GM12878 (cell line): ENCODE results near the gene IRAK3. TPM values are rescaled to one million over a fixed set of nuclear protein-coding genes. Genes with fewer than 3 reads are reported as not detected.
A peak's percentile ranks its signal among the peaks of the same experiment; 100 is the strongest.

Source experiments
- ATAC-seq: fragments of 200-7000 bp; cut with Tn5 transposase; 3 replicates; pipeline ENCODE4 v1.9.1; 2020; ENCODE audit warnings: mild to moderate bottlenecking, moderate library complexity
- BruUV-seq: library from RNA; stranded (reverse); fragments of 400-500 nt; replicated peaks from 2 replicates; lab custom pipeline; 2021; lab: Mats Ljungman, UMichigan
- CTCF ChIA-PET: fragments of 300-600 bp; sonication (Branson Sonifier 250); formaldehyde crosslinking; extraction: SDS; loops from one replicate; lab custom pipeline; 2021; ENCODE audit warnings: inconsistent platforms; lab: Yijun Ruan, JAX
- POLR2A ChIA-PET: fragments of 350-600 bp; formaldehyde crosslinking; extraction: SDS; loops from one replicate; lab custom pipeline; 2021; ENCODE audit warnings: inconsistent platforms; lab: Charles Lee
- RAD21 ChIA-PET: fragments of 300-600 bp; sonication (Branson Sonifier 250); formaldehyde crosslinking; loops from one replicate; lab custom pipeline; 2023; ENCODE audit warnings: antibody characterized with exemption; ENCODE audit not compliant: unreplicated experiment; lab: Charles Lee
- SMC1A ChIA-PET: fragments of 300-600 bp; sonication (Branson Sonifier 250); formaldehyde crosslinking; loops from one replicate; lab custom pipeline; 2023; ENCODE audit not compliant: unreplicated experiment, uncharacterized antibody; lab: Charles Lee
- DNase-seq: peaks from one replicate; pipeline ENCODE4 v3.0.0-alpha.2; 2011; ENCODE audit warnings: low read depth, low spot score
- FAIRE-seq: peaks from 3 replicates; lab custom pipeline; 2011; peaks lifted over from hg19 to GRCh38; lab: Jason Lieb, UNC
- H2AFZ ChIP-seq: 2 replicates; pipeline ENCODE4 v1.6.0; 2011; ENCODE audit warnings: low read depth, low read length, control low read depth; ENCODE audit not compliant: control insufficient read depth
- H3K27ac ChIP-seq: 2 replicates; pipeline ENCODE4 v1.5.1; 2011; ENCODE audit warnings: control low read depth; ENCODE audit not compliant: control insufficient read depth, insufficient read depth
- H3K27me3 ChIP-seq, 2 experiments: replicated peaks in 1 of 2; 2 replicates each; pipeline versions ENCODE4 v1.6.0 to v1.6.1; 2011; ENCODE audit warnings: low read length in 1 of 2; ENCODE audit not compliant: control insufficient read depth in 2 of 2, insufficient read depth in 2 of 2
- H3K36me3 ChIP-seq, 2 experiments: 2 replicates each; pipeline ENCODE4 v1.5.1; 2011; ENCODE audit warnings: low read length in 1 of 2; ENCODE audit not compliant: control insufficient read depth in 2 of 2, insufficient read depth in 2 of 2
- H3K4me1 ChIP-seq: 2 replicates; pipeline ENCODE4 v1.6.1; 2011; ENCODE audit warnings: mild to moderate bottlenecking, low read length, moderate library complexity, mixed read lengths; ENCODE audit not compliant: control insufficient read depth, insufficient read depth
- H3K4me2 ChIP-seq: 2 replicates; pipeline ENCODE4 v1.6.0; 2011; ENCODE audit warnings: control low read depth; ENCODE audit not compliant: control insufficient read depth, insufficient read depth
- H3K4me3 ChIP-seq: fragments of 200-600 bp; sonication (generic); 2 replicates; pipeline ENCODE4 v1.5.1; 2016
- H3K79me2 ChIP-seq: 2 replicates; pipeline ENCODE4 v1.6.0; 2011; ENCODE audit warnings: low read length; ENCODE audit not compliant: control insufficient read depth, insufficient read depth
- H3K9ac ChIP-seq: 2 replicates; pipeline ENCODE4 v1.8.0; 2011; ENCODE audit warnings: low read length, control low read depth, mixed read lengths; ENCODE audit not compliant: control insufficient read depth, insufficient read depth
- H3K9me3 ChIP-seq: replicated peaks from 3 replicates; pipeline ENCODE4 v1.5.1; 2011; ENCODE audit warnings: mild to moderate bottlenecking, low read length; ENCODE audit not compliant: control insufficient read depth, insufficient read depth
- H4K20me1 ChIP-seq: 2 replicates; pipeline ENCODE4 v1.6.0; 2011; ENCODE audit not compliant: control insufficient read depth, insufficient read depth
- ATF7 ChIP-seq: fragments of 450-650 bp; IDR thresholded peaks from 2 replicates; pipeline ENCODE4 v1.6.1; 2016; ENCODE audit warnings: low read depth, mild to moderate bottlenecking
- BACH1 ChIP-seq: fragments of 450-650 bp; IDR thresholded peaks from 2 replicates; pipeline ENCODE4 v1.6.1; 2017; ENCODE audit warnings: mild to moderate bottlenecking, borderline replicate concordance
- BHLHE40 ChIP-seq, 2 experiments: fragments of 450-650 bp in 1 of 2; IDR thresholded peaks; 2 replicates each; pipeline ENCODE4 v1.6.1; 2011 to 2017; ENCODE audit warnings: low read depth in 2 of 2, borderline replicate concordance in 1 of 2, improper control_type of control experiment in 1 of 2, low read length in 1 of 2, mild to moderate bottlenecking in 1 of 2
- CHD1 ChIP-seq: IDR thresholded peaks from 2 replicates; pipeline ENCODE4 v1.6.1; 2012; ENCODE audit warnings: low read depth, low read length, improper control_type of control experiment
- CREM ChIP-seq: IDR thresholded peaks from 2 replicates; pipeline ENCODE4 v1.6.1; 2014; ENCODE audit warnings: antibody characterized with exemption, low read depth
- FOS ChIP-seq: IDR thresholded peaks from 3 replicates; pipeline ENCODE4 v1.6.1; 2011; ENCODE audit warnings: borderline replicate concordance; ENCODE audit not compliant: insufficient read length; ENCODE audit errors: extremely low read depth
- HDGF ChIP-seq: fragments of 450-650 bp; IDR thresholded peaks from 2 replicates; pipeline ENCODE4 v1.6.1; 2016; ENCODE audit warnings: antibody characterized with exemption
- JUNB ChIP-seq: IDR thresholded peaks from 2 replicates; pipeline ENCODE4 v1.6.1; 2016; ENCODE audit warnings: antibody characterized with exemption, mild to moderate bottlenecking
- KAT2A ChIP-seq: conservative IDR thresholded peaks from 2 replicates; pipeline ENCODE4 v1.6.1; 2011; ENCODE audit warnings: low read depth, low read length; ENCODE audit not compliant: control insufficient read depth
- KDM1A ChIP-seq: fragments of 200-600 bp; sonication (generic); IDR thresholded peaks from 2 replicates; pipeline ENCODE4 v1.6.1; 2016; ENCODE audit warnings: borderline replicate concordance
- KLF5 ChIP-seq: fragments of 450-650 bp; IDR thresholded peaks from 2 replicates; pipeline ENCODE4 v1.6.1; 2014; ENCODE audit warnings: mild to moderate bottlenecking; ENCODE audit not compliant: partially characterized antibody
- MEF2B ChIP-seq: fragments of 450-650 bp; IDR thresholded peaks from 2 replicates; pipeline ENCODE4 v1.6.1; 2018; ENCODE audit warnings: mild to moderate bottlenecking, moderate library complexity; ENCODE audit not compliant: partially characterized antibody, poor library complexity, severe bottlenecking
- NBN ChIP-seq: fragments of 450-650 bp; IDR thresholded peaks from 2 replicates; pipeline ENCODE4 v1.6.1; 2016
- SMARCA5 ChIP-seq: fragments of 450-650 bp; IDR thresholded peaks from 2 replicates; pipeline ENCODE4 v1.6.1; 2017; ENCODE audit warnings: mild to moderate bottlenecking
- WGBS: methylation state at CpG from one replicate; pipeline ENCODE4 v1.1.6; 2016; ENCODE audit warnings: low lambda C conversion rate; ENCODE audit not compliant: insufficient replicate concordance, insufficient coverage; ENCODE audit errors: missing lambda C conversion rate; 5-methylcytosine and 5-hydroxymethylcytosine counted together
- in situ Hi-C: fragments of 300-500 bp; cut with MboI; formaldehyde crosslinking; loops from 9 replicates; pipeline ENCODE4 v1.14.3; 2018; ENCODE audit warnings: mixed read lengths
- intact Hi-C: fragments of 100-400 bp; cut with micrococcal nuclease; formaldehyde crosslinking; loops from one replicate; pipeline ENCODE4 v1.14.2; 2022; ENCODE audit not compliant: unreplicated experiment
- polyA plus RNA-seq, 11 experiments: library from polyadenylated mRNA; depleted of rRNA in 4 of 11; unstranded in 6 of 11; stranded (reverse) in 5 of 11; fragments of >200 nt; fragmentation: Nextera tagmentation in 4 of 11; fragmentation: Illumina TruSeq in 1 of 11; extraction: Ambion mirVana in 4 of 11; extraction: Trizol in 1 of 11; gene quantifications; 1 replicate in 1 of 11; 2 replicates in 10 of 11; pipeline versions ENCODE4 v1.2.1 to v1.2.3, GENCODE V29; 2011 to 2016; ENCODE audit warnings: inconsistent platforms in 2 of 11, missing spikeins in 2 of 11, low read depth in 1 of 11
- total RNA-seq, 4 experiments: library from RNA; depleted of rRNA in 3 of 4; stranded (reverse); fragments of >200 nt in 3 of 4; fragmentation: Illumina TruSeq in 1 of 4; extraction: Trizol in 1 of 4; gene quantifications; 2 replicates each; pipeline versions ENCODE4 v1.2.1 to v1.2.3, GENCODE V29; 2013 to 2021
- TF ChIP-seq, protein P1 (sequence below), 3 experiments: IDR thresholded peaks in 2 of 3; conservative IDR thresholded peaks in 1 of 3; 2 replicates each; pipeline ENCODE4 v1.5.1; 2011; ENCODE audit warnings: low read depth in 3 of 3, low read length in 3 of 3, mild to moderate bottlenecking in 3 of 3, control low read depth in 2 of 3, moderate library complexity in 2 of 3, inconsistent platforms in 1 of 3, mixed read lengths in 1 of 3; ENCODE audit not compliant: control insufficient read depth in 2 of 3, insufficient read depth in 1 of 3; ENCODE audit errors: extremely low read depth in 1 of 3
- TF ChIP-seq, protein P2 (sequence below): fragments of 450-650 bp; IDR thresholded peaks from 2 replicates; pipeline ENCODE4 v1.6.1; 2016; ENCODE audit warnings: mild to moderate bottlenecking
- TF ChIP-seq, protein P3 (sequence below): IDR thresholded peaks from 2 replicates; pipeline ENCODE4 v1.6.1; 2012; ENCODE audit warnings: low read depth, low read length, improper control_type of control experiment
- TF ChIP-seq, protein P4 (sequence below): IDR thresholded peaks from 2 replicates; pipeline ENCODE4 v1.6.1; 2012; ENCODE audit warnings: low read depth, low read length, improper control_type of control experiment

Gene IRAK3
- total and polyA plus RNA-seq, 10 of the 15 experiments (the other 5 are each of a cell fraction or from before 2014, with no cell fraction given) = 1.4 to 14.1 (median 5.4) TPM

DNA sequence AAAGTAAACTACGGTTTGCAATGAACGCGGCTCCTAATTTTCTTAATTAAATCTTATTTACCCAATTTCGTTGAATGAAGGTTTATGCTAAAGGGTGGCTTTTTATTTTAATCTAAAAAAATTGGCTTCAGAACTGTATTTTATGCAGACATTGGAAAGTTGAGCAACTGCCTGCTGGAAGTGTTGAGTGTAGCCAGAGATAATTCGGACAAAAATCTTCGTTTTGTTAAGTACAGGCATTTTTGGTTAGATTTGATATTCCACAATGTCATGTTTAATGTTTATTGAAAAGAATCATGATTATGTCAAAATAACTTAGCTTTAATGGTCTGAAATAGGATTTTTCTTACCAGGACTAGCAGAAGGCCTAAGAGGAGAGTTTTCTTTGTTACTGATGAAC lies 875 bp downstream of the IRAK3 start:
- DNase-seq (no peak), FAIRE-seq (no peak), ATAC-seq (no peak)
- no peak overlapping the region; the same call in 1 of the 2 replicates for H2AFZ ChIP-seq
- H3K27ac ChIP-seq = peak overlapping the region; percentile 56
- no peaks in the 10 kb centered on the region; the same call in 2 of the 3 replicates for H3K9me3 ChIP-seq
- H3K27me3 ChIP-seq = peaks cover 0 to 5% of the 10 kb centered on the region in 2 experiments; a peak in 1 of 4 replicates
- peak overlapping the region; percentile 75; the same call in 1 of the 2 replicates for H3K9ac ChIP-seq
- POLR2A ChIA-PET = interaction anchor here (0.9 to 1.9 kb wide), 4 partner anchors 12 to 141 kb away, joined by 3 to 5 read pairs (median 4); no protein-coding TSS in a partner anchor
- SMC1A ChIA-PET = interaction anchor here (0.8 to 2.5 kb wide), 13 partner anchors 8 to 124 kb away, joined by 3 to 21 read pairs (median 7); partner anchors contain the start of gene LLPH
- in situ Hi-C loops = no loop called here
- CTCF ChIA-PET = interaction anchor here (0.8 to 2.7 kb wide), 4 partner anchors 13 to 59 kb away, joined by 3 to 9 read pairs (median 4); partner anchors contain the start of gene TMBIM4
- RAD21 ChIA-PET = interaction anchor here (1.9 to 2.0 kb wide), 2 partner anchors 21 to 25 kb away, joined by 6 to 14 read pairs; partner anchors contain the start of gene TMBIM4
- BruUV-seq = no TSS peak
- H3K36me3 ChIP-seq = no peaks in the 10 kb centered on the region; a peak in 1 of 4 replicates
- peaks cover 8% of the 10 kb centered on the region for H3K79me2 ChIP-seq
- 84% methylated on average over 6 of the region's 6 CpGs for WGBS
- H3K4me3 ChIP-seq = peak overlapping the region; percentile 55; the same call in 1 of the 2 replicates
- intact Hi-C loops = loop anchor here (2.0 kb wide), 1 partner anchor 21 kb away; the partner anchor contains the start of gene TMBIM4
- peaks cover 17% of the 10 kb centered on the region for H3K4me1 ChIP-seq
- H4K20me1 ChIP-seq = no peaks in the 10 kb centered on the region
- H3K4me2 ChIP-seq = peak overlapping the region; percentile 90
- TF ChIP-seq NBN (no peak), BHLHE40 (IDR thresholded peaks at IDR 0.05; ENCODE audit: borderline replicate concordance in 1 of 2, low read depth in 2 of 2, low read length in 1 of 2) (no peak), MEF2B (no peak), CREM (no peak), CHD1 (no peak), KDM1A (no peak), JUNB (no peak), SMARCA5 (no peak), KLF5 (no peak), HDGF (no peak), ATF7 (no peak), FOS (no peak), BACH1 (no peak), KAT2A (no peak)
- TF ChIP-seq, protein P1, sequence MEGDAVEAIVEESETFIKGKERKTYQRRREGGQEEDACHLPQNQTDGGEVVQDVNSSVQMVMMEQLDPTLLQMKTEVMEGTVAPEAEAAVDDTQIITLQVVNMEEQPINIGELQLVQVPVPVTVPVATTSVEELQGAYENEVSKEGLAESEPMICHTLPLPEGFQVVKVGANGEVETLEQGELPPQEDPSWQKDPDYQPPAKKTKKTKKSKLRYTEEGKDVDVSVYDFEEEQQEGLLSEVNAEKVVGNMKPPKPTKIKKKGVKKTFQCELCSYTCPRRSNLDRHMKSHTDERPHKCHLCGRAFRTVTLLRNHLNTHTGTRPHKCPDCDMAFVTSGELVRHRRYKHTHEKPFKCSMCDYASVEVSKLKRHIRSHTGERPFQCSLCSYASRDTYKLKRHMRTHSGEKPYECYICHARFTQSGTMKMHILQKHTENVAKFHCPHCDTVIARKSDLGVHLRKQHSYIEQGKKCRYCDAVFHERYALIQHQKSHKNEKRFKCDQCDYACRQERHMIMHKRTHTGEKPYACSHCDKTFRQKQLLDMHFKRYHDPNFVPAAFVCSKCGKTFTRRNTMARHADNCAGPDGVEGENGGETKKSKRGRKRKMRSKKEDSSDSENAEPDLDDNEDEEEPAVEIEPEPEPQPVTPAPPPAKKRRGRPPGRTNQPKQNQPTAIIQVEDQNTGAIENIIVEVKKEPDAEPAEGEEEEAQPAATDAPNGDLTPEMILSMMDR (IDR thresholded peaks at IDR 0.05 in 2 of 3, conservative IDR thresholded peaks at IDR 0.05 in 1 of 3; ENCODE audit: control insufficient read depth in 2 of 3, extremely low read depth in 1 of 3, insufficient read depth in 1 of 3, low read depth in 3 of 3, low read length in 3 of 3) = no peak
- TF ChIP-seq, protein P2, sequence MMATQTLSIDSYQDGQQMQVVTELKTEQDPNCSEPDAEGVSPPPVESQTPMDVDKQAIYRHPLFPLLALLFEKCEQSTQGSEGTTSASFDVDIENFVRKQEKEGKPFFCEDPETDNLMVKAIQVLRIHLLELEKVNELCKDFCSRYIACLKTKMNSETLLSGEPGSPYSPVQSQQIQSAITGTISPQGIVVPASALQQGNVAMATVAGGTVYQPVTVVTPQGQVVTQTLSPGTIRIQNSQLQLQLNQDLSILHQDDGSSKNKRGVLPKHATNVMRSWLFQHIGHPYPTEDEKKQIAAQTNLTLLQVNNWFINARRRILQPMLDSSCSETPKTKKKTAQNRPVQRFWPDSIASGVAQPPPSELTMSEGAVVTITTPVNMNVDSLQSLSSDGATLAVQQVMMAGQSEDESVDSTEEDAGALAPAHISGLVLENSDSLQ = no peak
- TF ChIP-seq, protein P3, sequence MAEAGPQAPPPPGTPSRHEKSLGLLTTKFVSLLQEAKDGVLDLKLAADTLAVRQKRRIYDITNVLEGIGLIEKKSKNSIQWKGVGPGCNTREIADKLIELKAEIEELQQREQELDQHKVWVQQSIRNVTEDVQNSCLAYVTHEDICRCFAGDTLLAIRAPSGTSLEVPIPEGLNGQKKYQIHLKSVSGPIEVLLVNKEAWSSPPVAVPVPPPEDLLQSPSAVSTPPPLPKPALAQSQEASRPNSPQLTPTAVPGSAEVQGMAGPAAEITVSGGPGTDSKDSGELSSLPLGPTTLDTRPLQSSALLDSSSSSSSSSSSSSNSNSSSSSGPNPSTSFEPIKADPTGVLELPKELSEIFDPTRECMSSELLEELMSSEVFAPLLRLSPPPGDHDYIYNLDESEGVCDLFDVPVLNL = no peak
- TF ChIP-seq, protein P4, sequence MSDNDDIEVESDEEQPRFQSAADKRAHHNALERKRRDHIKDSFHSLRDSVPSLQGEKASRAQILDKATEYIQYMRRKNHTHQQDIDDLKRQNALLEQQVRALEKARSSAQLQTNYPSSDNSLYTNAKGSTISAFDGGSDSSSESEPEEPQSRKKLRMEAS = no peak
